ENCODE measurements around the gene ENO3.

The ENO3 gene

GRCh38 chr17:4938069-4938491 is 12.8 kb upstream of the ENO3 start:
- DNase-seq = no peak

- DNase-seq = no peak
Measured at GRCh38 chr17:4938688-4939545, 12.0 kb upstream of the ENO3 start.

- DNase-seq = no peak
Measured at GRCh38 chr17:4939546-4939795, 11.4 kb upstream of the ENO3 start.

- DNase-seq = peak; percentile 100
Measured at GRCh38 chr17:4939796-4940554, 10.9 kb upstream of the ENO3 start, which contains the start of the genes RNF167 and SLC25A11. Gene RNF167, plus strand, starts transcription at chr17:4940268. Its CDS starts 642 bp downstream, at chr17:4940910. Gene SLC25A11, minus strand, starts transcription at chr17:4940046. Its CDS starts 136 bp downstream, at chr17:4939910.

GRCh38 chr17:4940555-4941318 is 10.2 kb upstream of the ENO3 start:
- DNase-seq = no peak

- DNase-seq = no peak
Measured at GRCh38 chr17:4941319-4941610, 9.7 kb upstream of the ENO3 start.

GRCh38 chr17:4942760-4943508 is 8.0 kb upstream of the ENO3 start:
- no peak for DNase-seq

GRCh38 chr17:4944163-4944553 is 6.8 kb upstream of the ENO3 start:
- DNase-seq = no peak

GRCh38 chr17:4944554-4945175 is 6.3 kb upstream of the ENO3 start:
- no peak for DNase-seq

- peak; percentile 94 for DNase-seq
Measured at GRCh38 chr17:4945176-4945943, 5.6 kb upstream of the ENO3 start.

- DNase-seq = no peak
Measured at GRCh38 chr17:4945944-4946280, 5.0 kb upstream of the ENO3 start.

- DNase-seq = no peak
Measured at GRCh38 chr17:4946312-4946976, 4.5 kb upstream of the ENO3 start.

- peak; percentile 16 for DNase-seq
Measured at GRCh38 chr17:4947010-4947410, 3.9 kb upstream of the ENO3 start.

GRCh38 chr17:4947411-4948165 is 3.3 kb upstream of the ENO3 start:
- peak; percentile 43 for DNase-seq

- peak; percentile 93 for DNase-seq
Measured at GRCh38 chr17:4948166-4948930, 2.6 kb upstream of the ENO3 start, which contains the start of gene PFN1. Gene PFN1, minus strand, starts transcription at chr17:4948530. Its CDS starts 136 bp downstream, at chr17:4948394.

GRCh38 chr17:4948931-4949320 is 2.0 kb upstream of the ENO3 start:
- peak; percentile 92 for DNase-seq

- peak; percentile 65 for DNase-seq
Measured at GRCh38 chr17:4949321-4950074, 1.4 kb upstream of the ENO3 start.

- peak; percentile 60 for DNase-seq
Measured at GRCh38 chr17:4950075-4950745, 709 bp upstream of the ENO3 start.

Measured in HCEC 1CT (cell line).